IMR-90 (cell line): ENCODE data around the gene ANLN. TPM values are rescaled to one million over a fixed set of nuclear protein-coding genes. Genes with fewer than 3 reads are reported as not detected.

Source experiments
- ATAC-seq: fragments of 200-7000 bp; cut with Tn5 transposase; 2 replicates; pipeline ENCODE4 v1.9.1; 2020; ENCODE audit warnings: low read depth, mild to moderate bottlenecking, moderate library complexity
- BruUV-seq: library from RNA; stranded (reverse); fragments of 400-500 nt; replicated peaks from 2 replicates; lab custom pipeline; 2021; lab: Mats Ljungman, UMichigan
- CTCF ChIA-PET: fragments of 300-600 bp; formaldehyde crosslinking; extraction: SDS; loops from one replicate; lab custom pipeline; 2021; ENCODE audit warnings: antibody characterized with exemption; lab: Yijun Ruan, JAX
- POLR2A ChIA-PET: fragments of 300-600 bp; sonication (Branson Sonifier 250); formaldehyde crosslinking; loops from one replicate; lab custom pipeline; 2022; ENCODE audit warnings: antibody characterized with exemption; ENCODE audit not compliant: unreplicated experiment; lab: Charles Lee
- DNase-seq: peaks from one replicate; pipeline ENCODE4 v3.0.0; 2013
- H2AFZ ChIP-seq: replicated peaks from 2 replicates; pipeline ENCODE3; 2013; ENCODE audit warnings: low read length, mild to moderate bottlenecking; ENCODE audit not compliant: poor library complexity
- H2AK5ac ChIP-seq: 2 replicates; pipeline ENCODE4 v1.6.1; 2013; ENCODE audit warnings: low read depth, low read length, inconsistent platforms
- H2AK9ac ChIP-seq: replicated peaks from 2 replicates; pipeline ENCODE3; 2013; ENCODE audit warnings: mild to moderate bottlenecking, low read depth, low read length, moderate library complexity; ENCODE audit not compliant: poor library complexity
- H2BK120ac ChIP-seq: 2 replicates; pipeline ENCODE4 v1.6.1; 2013; ENCODE audit warnings: low read depth, low read length, inconsistent platforms
- H2BK15ac ChIP-seq: 3 replicates; pipeline ENCODE4 v1.6.1; 2013; ENCODE audit warnings: low read depth, low read length, inconsistent platforms
- H2BK20ac ChIP-seq: 2 replicates; pipeline ENCODE4 v1.6.1; 2013; ENCODE audit warnings: low read depth, mild to moderate bottlenecking, inconsistent platforms, low read length, moderate library complexity
- H2BK5ac ChIP-seq: 2 replicates; pipeline ENCODE4 v1.6.1; 2013; ENCODE audit warnings: mild to moderate bottlenecking, low read depth, low read length, inconsistent platforms; ENCODE audit not compliant: poor library complexity, severe bottlenecking
- H3K14ac ChIP-seq: replicated peaks from 2 replicates; pipeline ENCODE4 v1.6.1; 2013; ENCODE audit warnings: low read depth, low read length, inconsistent platforms
- H3K18ac ChIP-seq: 2 replicates; pipeline ENCODE4 v1.6.1; 2013; ENCODE audit warnings: low read depth, low read length, control low read depth
- H3K23ac ChIP-seq: 2 replicates; pipeline ENCODE4 v1.6.1; 2013; ENCODE audit warnings: low read depth, low read length, inconsistent platforms
- H3K27ac ChIP-seq: 2 replicates; pipeline ENCODE4 v1.5.1; 2013; ENCODE audit warnings: mild to moderate bottlenecking, control low read depth, low read length; ENCODE audit not compliant: insufficient read depth
- H3K27me3 ChIP-seq: 2 replicates; pipeline ENCODE4 v1.6.1; 2013; ENCODE audit warnings: low read length; ENCODE audit not compliant: control insufficient read depth, insufficient read depth
- H3K36me3 ChIP-seq: 2 replicates; pipeline ENCODE4 v1.6.1; 2013; ENCODE audit warnings: low read length, mixed read lengths; ENCODE audit not compliant: control insufficient read depth, insufficient read depth
- H3K4ac ChIP-seq: 2 replicates; pipeline ENCODE4 v1.6.1; 2013; ENCODE audit warnings: low read depth, low read length, inconsistent platforms
- H3K4me1 ChIP-seq: 2 replicates; pipeline ENCODE4 v1.6.1; 2013; ENCODE audit warnings: low read length, mixed read lengths; ENCODE audit not compliant: control insufficient read depth, insufficient read depth
- H3K4me2 ChIP-seq: 2 replicates; pipeline ENCODE4 v1.6.1; 2013; ENCODE audit warnings: low read depth, mild to moderate bottlenecking, control low read depth, low read length, moderate library complexity
- H3K4me3 ChIP-seq: 2 replicates; pipeline ENCODE4 v1.5.1; 2013; ENCODE audit warnings: low read depth, mild to moderate bottlenecking, control low read depth, low read length, moderate library complexity; ENCODE audit not compliant: insufficient read depth
- H3K56ac ChIP-seq: 2 replicates; pipeline ENCODE4 v1.6.1; 2013; ENCODE audit warnings: low read length, inconsistent platforms; ENCODE audit not compliant: insufficient read depth; ENCODE audit errors: extremely low read depth
- H3K79me1 ChIP-seq, 2 experiments: 2 replicates each; pipeline ENCODE4 v1.6.1; 2013; ENCODE audit warnings: low read length in 2 of 2, inconsistent platforms in 1 of 2, low read depth in 1 of 2
- H3K9ac ChIP-seq: 2 replicates; pipeline ENCODE4 v1.6.1; 2013; ENCODE audit warnings: low read depth, low read length, control low read depth
- H3K9me1 ChIP-seq: 2 replicates; pipeline ENCODE4 v1.6.1; 2013; ENCODE audit warnings: low read length, inconsistent platforms; ENCODE audit not compliant: insufficient read depth
- H3K9me3 ChIP-seq: 2 replicates; pipeline ENCODE4 v1.6.1; 2013; ENCODE audit warnings: low read length; ENCODE audit not compliant: control insufficient read depth, insufficient read depth
- H4K20me1 ChIP-seq: 2 replicates; pipeline ENCODE4 v1.6.1; 2013; ENCODE audit warnings: low read length, inconsistent platforms; ENCODE audit not compliant: insufficient read depth
- H4K5ac ChIP-seq: 2 replicates; pipeline ENCODE4 v1.6.1; 2013; ENCODE audit warnings: mild to moderate bottlenecking, low read depth, low read length, control low read depth
- H4K8ac ChIP-seq, 2 experiments: 2 replicates each; pipeline ENCODE4 v1.6.1; 2013; ENCODE audit warnings: low read depth in 2 of 2, low read length in 2 of 2, control low read depth in 1 of 2, inconsistent platforms in 1 of 2
- H4K91ac ChIP-seq: 2 replicates; pipeline ENCODE4 v1.6.1; 2013; ENCODE audit warnings: low read depth, low read length, inconsistent platforms; ENCODE audit not compliant: insufficient read depth
- POLR2A ChIP-seq: IDR thresholded peaks from 2 replicates; pipeline ENCODE4 v1.6.1; 2012; ENCODE audit warnings: mild to moderate bottlenecking, low read depth, low read length
- RAD21 ChIP-seq: IDR thresholded peaks from 2 replicates; pipeline ENCODE4 v1.6.1; 2012; ENCODE audit warnings: low read length, improper control_type of control experiment
- RCOR1 ChIP-seq: IDR thresholded peaks from 2 replicates; pipeline ENCODE4 v1.6.1; 2012; ENCODE audit warnings: mild to moderate bottlenecking, low read length, improper control_type of control experiment; ENCODE audit not compliant: insufficient replicate concordance
- WGBS, 2 experiments: methylation state at CpG; one replicate each; pipeline versions ENCODE4 v1.1.5 to v1.1.7; 2013; ENCODE audit warnings: missing lambda C conversion rate in 2 of 2; ENCODE audit not compliant: insufficient read length in 1 of 2; ENCODE audit errors: extremely low coverage in 2 of 2; 5-methylcytosine and 5-hydroxymethylcytosine counted together
- dilution Hi-C: fragments of 300-500 bp; cut with HindIII; formaldehyde crosslinking; loops from one replicate; pipeline ENCODE4 v1.14.3; 2018; ENCODE audit warnings: low sequenced_read_pairs; ENCODE audit not compliant: unreplicated experiment
- in situ Hi-C: fragments of 300-500 bp; cut with MboI; formaldehyde crosslinking; loops from 3 replicates; pipeline ENCODE4 v1.14.3; 2019; ENCODE audit warnings: low sequenced_read_pairs, inconsistent platforms, mixed read lengths
- intact Hi-C: fragments of 100-400 bp; cut with micrococcal nuclease; formaldehyde crosslinking; loops from 2 replicates; pipeline ENCODE4 v1.10.0; 2022
- polyA plus RNA-seq, 3 experiments: library from polyadenylated mRNA; depleted of rRNA; stranded (reverse); fragments of >200 nt; gene quantifications; 2 replicates each; pipeline ENCODE4 v1.2.3, GENCODE V29; 2012; ENCODE audit warnings: low replicate concordance in 1 of 3
- total RNA-seq: library from RNA; depleted of rRNA; stranded (reverse); fragments of >200 nt; gene quantifications from 2 replicates; pipeline ENCODE4 v1.2.3, GENCODE V29; 2012
- TF ChIP-seq, protein P1 (sequence below): fragments of 150-350 bp; IDR thresholded peaks from 2 replicates; pipeline ENCODE4 v1.6.1; 2016; ENCODE audit warnings: low read depth, mild to moderate bottlenecking, low read length, moderate library complexity, borderline replicate concordance

The ANLN gene
- total and polyA plus RNA-seq, 2 of the 4 experiments (the other 2 are of a cell fraction) = 60.5 to 276 TPM

DNA sequence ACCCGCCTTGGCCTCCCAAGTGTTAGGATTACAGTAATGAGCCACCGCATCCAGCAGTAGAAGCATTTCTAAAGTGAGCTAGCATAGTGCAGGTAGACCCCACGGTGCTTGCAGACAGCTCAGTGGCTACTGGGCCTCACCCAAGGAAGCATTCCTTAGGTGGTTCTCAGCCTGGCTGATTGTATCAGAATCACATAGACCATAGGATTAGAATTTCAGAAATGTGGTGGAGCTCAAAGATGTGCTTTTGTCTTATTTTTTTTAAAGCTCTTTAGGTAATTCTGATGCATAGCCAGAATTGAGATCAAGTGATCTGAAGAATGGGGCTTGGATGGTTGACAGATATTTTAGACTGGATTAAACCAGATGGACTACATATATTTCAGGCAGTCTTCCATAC is 10.9 kb downstream of the ANLN start:
- Histone ChIP-seq H3K79me1 (peaks cover 29 to 66% of the 10 kb centered on the region in 2 experiments), H3K4me2 (no peak overlapping the region), H4K20me1 (peaks cover 12% of the 10 kb centered on the region; the same call in 1 of the 2 replicates), H3K4ac (peak overlapping the region; percentile 4; the same call in 1 of the 2 replicates), H2BK5ac (peak overlapping the region; percentile 17), H3K4me3 (no peak overlapping the region), H2BK15ac (no peak overlapping the region), H3K14ac (no peak overlapping the region), H3K18ac (no peak overlapping the region), H4K8ac (0 out of 4 replicates have a peak overlapping the region, but pooled peaks of 1 of the 2 experiments have one; percentile 54), H2AFZ (peak overlapping the region; percentile 4), H4K5ac (peak overlapping the region; percentile 57), H3K27ac (peak overlapping the region; percentile 41; the same call in 1 of the 2 replicates), H3K9me3 (peaks cover under 1% of the 10 kb centered on the region; the same call in 1 of the 2 replicates), H3K9ac (no peak overlapping the region), H4K91ac (no peak overlapping the region), H2BK20ac (no peak overlapping the region), H2AK5ac (no peak overlapping the region), H3K36me3 (peaks cover 7% of the 10 kb centered on the region), H3K4me1 (peaks cover 2% of the 10 kb centered on the region), H2BK120ac (no peak overlapping the region), H3K23ac (no peak overlapping the region), H3K9me1 (peaks cover 8% of the 10 kb centered on the region; the same call in 1 of the 2 replicates), H2AK9ac (no peak overlapping the region), H3K27me3 (no peaks in the 10 kb centered on the region), H3K56ac (no peak overlapping the region)
- BruUV-seq = no TSS peak
- CTCF ChIA-PET = interaction anchor here (2.0 kb wide), 1 partner anchor 40 kb away, joined by 6 read pairs; no protein-coding TSS in a partner anchor
- intact Hi-C loops = no loop called here
- 89% methylated on average over 3 of the region's 3 CpGs; no CpG with 5 or more reads in 1 of the 2 experiments for WGBS, 2 experiments
- TF ChIP-seq RAD21 = no peak
- no peak for TF ChIP-seq POLR2A
- no peak for TF ChIP-seq RCOR1
- TF ChIP-seq, protein P1, sequence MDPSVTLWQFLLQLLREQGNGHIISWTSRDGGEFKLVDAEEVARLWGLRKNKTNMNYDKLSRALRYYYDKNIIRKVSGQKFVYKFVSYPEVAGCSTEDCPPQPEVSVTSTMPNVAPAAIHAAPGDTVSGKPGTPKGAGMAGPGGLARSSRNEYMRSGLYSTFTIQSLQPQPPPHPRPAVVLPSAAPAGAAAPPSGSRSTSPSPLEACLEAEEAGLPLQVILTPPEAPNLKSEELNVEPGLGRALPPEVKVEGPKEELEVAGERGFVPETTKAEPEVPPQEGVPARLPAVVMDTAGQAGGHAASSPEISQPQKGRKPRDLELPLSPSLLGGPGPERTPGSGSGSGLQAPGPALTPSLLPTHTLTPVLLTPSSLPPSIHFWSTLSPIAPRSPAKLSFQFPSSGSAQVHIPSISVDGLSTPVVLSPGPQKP = no peak
- in situ Hi-C loops = no loop called here
- DNase-seq (peak; percentile 57), ATAC-seq (peak; percentile 50; the same call in 1 of the 2 replicates)
- POLR2A ChIA-PET = no interaction called here
- dilution Hi-C loops = no loop called here
